ENCODE measurements around the gene RBPJ.
"Not testable (repeated sequence)": the region's sequence is repeated elsewhere in the genome, so short reads cannot be mapped to it uniquely, and the experiment has no call there.

Gene RBPJ

GRCh38 chr4:26377328-26378311 is 56.8 kb downstream of the RBPJ start:
- no peak for DNase-seq

- no peak for DNase-seq
Measured at GRCh38 chr4:26379837-26380236, 59.0 kb downstream of the RBPJ start.

- no peak for DNase-seq
Measured at GRCh38 chr4:26380740-26381139, 59.9 kb downstream of the RBPJ start.

- DNase-seq: no peak
Measured at GRCh38 chr4:26384380-26385057, 63.7 kb downstream of the RBPJ start.

- no peak for DNase-seq
Measured at GRCh38 chr4:26385690-26386089, 64.9 kb downstream of the RBPJ start.

- DNase-seq: no peak
Measured at GRCh38 chr4:26386386-26386785, 65.6 kb downstream of the RBPJ start.

- DNase-seq: no peak
Measured at GRCh38 chr4:26388671-26389070, 67.9 kb downstream of the RBPJ start.

GRCh38 chr4:26397086-26397485 is 76.3 kb downstream of the RBPJ start:
- no peak for DNase-seq

- no peak for DNase-seq
Measured at GRCh38 chr4:26400132-26400531, 79.3 kb downstream of the RBPJ start.

- DNase-seq: not testable (repeated sequence)
Measured at GRCh38 chr4:26402017-26402416, 81.2 kb downstream of the RBPJ start.

GRCh38 chr4:26402458-26402857 is 81.6 kb downstream of the RBPJ start:
- no peak for DNase-seq

GRCh38 chr4:26404743-26405206 is 84.0 kb downstream of the RBPJ start:
- no peak for DNase-seq

GRCh38 chr4:26406346-26406975 is 85.6 kb downstream of the RBPJ start:
- DNase-seq: no peak

- DNase-seq: no peak
Measured at GRCh38 chr4:26407476-26407875, 86.7 kb downstream of the RBPJ start.

GRCh38 chr4:26410385-26411293 is 89.8 kb downstream of the RBPJ start:
- DNase-seq: no peak

- DNase-seq: no peak
Measured at GRCh38 chr4:26412381-26413372, 91.9 kb downstream of the RBPJ start.

- DNase-seq: no peak
Measured at GRCh38 chr4:26413582-26413981, 92.8 kb downstream of the RBPJ start.

- DNase-seq: no peak
Measured at GRCh38 chr4:26418107-26418506, 97.3 kb downstream of the RBPJ start.

GRCh38 chr4:26418850-26419249 is 98.0 kb downstream of the RBPJ start:
- DNase-seq: no peak

GRCh38 chr4:26420438-26420837 is 99.6 kb downstream of the RBPJ start:
- no peak for DNase-seq

GRCh38 chr4:26420913-26421312 is 100.1 kb downstream of the RBPJ start:
- DNase-seq: no peak

Measured in NCI-H1048 (cell line).